MCF 10A (cell line): ENCODE results near the gene TNFRSF14. TPM values are rescaled to one million over a fixed set of nuclear protein-coding genes. Genes with fewer than 3 reads are reported as not detected.

ENCODE experiments used
- BruUV-seq: library from RNA; stranded (reverse); fragments of 400-500 nt; replicated peaks from 2 replicates; lab custom pipeline; 2021; lab: Mats Ljungman, UMichigan
- CTCF ChIA-PET: fragments of 300-600 bp; sonication (Branson Sonifier 250); formaldehyde crosslinking; extraction: SDS; loops from one replicate; lab custom pipeline; 2021; ENCODE audit warnings: antibody characterized with exemption, inconsistent platforms; lab: Yijun Ruan, JAX
- POLR2A ChIA-PET: fragments of 300-600, 350-650 bp; sonication (Branson Sonifier 250); formaldehyde crosslinking; extraction: SDS; loops from one replicate; lab custom pipeline; 2020; ENCODE audit warnings: antibody characterized with exemption, inconsistent platforms; lab: Yijun Ruan, JAX
- DNase-seq: peaks from one replicate; pipeline ENCODE4 v3.0.0-alpha.2; 2018; ENCODE audit not compliant: unreplicated experiment
- H3K27ac Mint-ChIP-seq: one replicate; pipeline ENCODE4 v1.8.0; 2022; ENCODE audit warnings: mild to moderate bottlenecking, low read depth, mixed read lengths; ENCODE audit not compliant: unreplicated experiment
- H3K27me3 Mint-ChIP-seq: one replicate; pipeline ENCODE4 v1.8.0; 2022; ENCODE audit warnings: mixed read lengths; ENCODE audit not compliant: insufficient read depth, unreplicated experiment
- H3K36me3 Mint-ChIP-seq: one replicate; pipeline ENCODE4 v1.8.0; 2022; ENCODE audit warnings: mild to moderate bottlenecking, moderate library complexity, mixed read lengths; ENCODE audit not compliant: insufficient read depth, unreplicated experiment
- H3K4me1 Mint-ChIP-seq: one replicate; pipeline ENCODE4 v1.8.0; 2022; ENCODE audit warnings: mixed read lengths; ENCODE audit not compliant: insufficient read depth, unreplicated experiment
- H3K4me3 Mint-ChIP-seq: one replicate; pipeline ENCODE4 v1.8.0; 2022; ENCODE audit warnings: mild to moderate bottlenecking, moderate library complexity, mixed read lengths; ENCODE audit not compliant: unreplicated experiment
- H3K9me3 Mint-ChIP-seq: one replicate; pipeline ENCODE4 v1.8.0; 2022; ENCODE audit warnings: mixed read lengths; ENCODE audit not compliant: unreplicated experiment
- CTCF ChIP-seq: fragments of 200-600 bp; IDR thresholded peaks from one replicate; pipeline ENCODE4 v1.8.0; 2022; ENCODE audit warnings: antibody characterized with exemption, mild to moderate bottlenecking; ENCODE audit not compliant: unreplicated experiment
- intact Hi-C: fragments of 100-400 bp; cut with micrococcal nuclease; formaldehyde crosslinking; loops from 2 replicates; pipeline ENCODE4 v1.14.1; 2022
- total RNA-seq: library from RNA; stranded (reverse); gene quantifications from 2 replicates; pipeline ENCODE4 v1.2.3, GENCODE V29; 2022

TNFRSF14 gene
- total RNA-seq, 1 experiment from 2014 or later, result 4.6 TPM

- no peak overlapping the region for H3K4me3 Mint-ChIP-seq
- H3K9me3 Mint-ChIP-seq, result no peaks in the 10 kb centered on the region
- no peak for DNase-seq
- TF ChIP-seq CTCF, result no peak
- BruUV-seq, result no TSS peak
- intact Hi-C loops, result no loop called here
- ChIA-PET POLR2A (no interaction called here), CTCF (interaction anchor here (0.6 kb wide), 1 partner anchor 30 kb away, joined by 3 read pairs; no protein-coding TSS in a partner anchor)
- no peaks in the 10 kb centered on the region for H3K36me3 Mint-ChIP-seq
- H3K27me3 Mint-ChIP-seq, result no peaks in the 10 kb centered on the region
- H3K4me1 Mint-ChIP-seq, result peaks cover 7% of the 10 kb centered on the region
- H3K27ac Mint-ChIP-seq, result no peak overlapping the region
Observed at GRCh38 chr1:2558420-2558819, 2.2 kb downstream of the TNFRSF14 start.

- Mint-ChIP-seq H3K36me3 (no peaks in the 10 kb centered on the region), H3K9me3 (no peaks in the 10 kb centered on the region), H3K4me1 (peaks cover 7% of the 10 kb centered on the region), H3K27ac (no peak overlapping the region), H3K27me3 (no peaks in the 10 kb centered on the region), H3K4me3 (no peak overlapping the region)
- CTCF ChIA-PET, result no interaction called here
- BruUV-seq, result no TSS peak
- no peak for TF ChIP-seq CTCF
- POLR2A ChIA-PET, result no interaction called here
- intact Hi-C loops, result no loop called here
- no peak for DNase-seq
Observed at GRCh38 chr1:2558861-2559260, 2.7 kb downstream of the TNFRSF14 start.

DNA sequence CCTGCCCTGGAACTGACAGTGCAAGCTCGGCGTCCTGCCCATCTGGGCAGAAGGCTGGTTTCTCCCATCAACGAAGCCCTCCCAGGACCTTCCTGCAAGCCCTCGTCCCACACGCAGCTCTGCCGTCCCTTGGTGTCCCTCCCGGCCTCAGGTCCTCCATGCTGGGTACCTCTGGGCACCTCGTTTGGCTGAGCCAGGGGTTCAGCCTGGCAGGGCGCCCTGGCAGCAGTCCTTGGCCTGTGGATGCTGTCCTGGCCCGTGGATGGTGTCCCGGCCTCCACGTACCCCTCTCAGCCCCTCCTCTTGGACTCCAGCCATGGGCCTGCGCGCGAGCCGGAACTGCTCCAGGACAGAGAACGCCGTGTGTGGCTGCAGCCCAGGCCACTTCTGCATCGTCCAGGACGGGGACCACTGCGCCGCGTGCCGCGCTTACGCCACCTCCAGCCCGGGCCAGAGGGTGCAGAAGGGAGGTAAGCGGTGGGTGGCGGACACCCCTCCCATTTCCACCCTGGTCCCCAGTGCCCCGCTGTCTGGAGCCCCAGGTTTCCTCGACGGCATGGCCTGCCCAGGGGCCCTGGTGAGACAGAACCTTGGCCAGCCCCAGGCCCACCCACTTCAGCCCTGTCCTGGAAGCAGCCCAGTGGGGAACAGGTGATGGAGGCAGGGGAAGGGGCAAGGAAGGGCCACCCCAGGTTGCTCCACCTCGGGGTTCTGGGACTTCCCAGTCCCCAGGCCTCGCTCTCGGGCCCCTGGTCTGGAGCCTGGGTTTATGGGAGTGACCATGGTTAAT lies 3.5 kb downstream of the TNFRSF14 start:
- no peak for DNase-seq
- Mint-ChIP-seq H3K4me1 (peaks cover 7% of the 10 kb centered on the region), H3K9me3 (no peaks in the 10 kb centered on the region), H3K4me3 (no peak overlapping the region), H3K27ac (no peak overlapping the region), H3K27me3 (peaks cover under 1% of the 10 kb centered on the region), H3K36me3 (no peaks in the 10 kb centered on the region)
- no TSS peak for BruUV-seq
- POLR2A ChIA-PET, result no interaction called here
- intact Hi-C loops, result no loop called here
- CTCF ChIA-PET, result no interaction called here
- TF ChIP-seq CTCF, result no peak

DNA sequence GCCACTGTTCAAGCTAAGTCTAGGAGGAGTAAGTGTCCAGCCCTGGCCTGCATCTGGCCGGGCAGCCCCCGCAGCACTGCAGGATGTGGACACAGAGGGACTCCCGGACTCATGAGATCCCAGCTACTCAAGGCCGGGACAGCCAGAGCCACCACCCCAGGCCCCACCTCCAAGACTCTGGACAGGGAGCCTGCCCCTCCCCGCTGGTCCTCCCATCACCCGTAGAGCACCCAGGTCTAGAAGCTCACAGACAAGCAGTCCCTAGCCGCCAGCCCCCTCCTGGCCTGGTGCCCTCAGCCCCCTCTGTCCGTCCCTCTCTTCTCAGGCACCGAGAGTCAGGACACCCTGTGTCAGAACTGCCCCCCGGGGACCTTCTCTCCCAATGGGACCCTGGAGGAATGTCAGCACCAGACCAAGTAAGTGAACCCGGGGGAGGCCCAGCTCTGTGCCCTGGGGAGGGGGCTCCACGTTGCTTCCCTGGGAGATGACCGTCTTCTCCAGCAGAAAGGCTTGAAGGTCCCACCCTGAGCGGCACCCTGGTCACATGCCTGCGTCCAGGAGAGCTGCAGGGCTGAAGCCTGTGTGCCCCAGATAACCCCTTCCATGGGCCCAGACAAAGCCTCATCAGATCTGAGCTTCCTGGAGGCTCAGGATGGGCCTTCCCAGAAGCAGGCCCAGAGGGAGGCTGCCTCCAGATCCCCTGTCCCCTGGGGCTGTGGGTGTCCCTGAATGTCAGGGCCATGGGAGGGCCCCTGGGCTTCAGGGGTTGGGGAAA lies 4.3 kb downstream of the TNFRSF14 start:
- Mint-ChIP-seq H3K4me1 (peaks cover 7% of the 10 kb centered on the region), H3K36me3 (no peaks in the 10 kb centered on the region), H3K4me3 (no peak overlapping the region), H3K27me3 (peaks cover 9% of the 10 kb centered on the region), H3K27ac (no peak overlapping the region), H3K9me3 (no peaks in the 10 kb centered on the region)
- ChIA-PET CTCF (interaction anchor here (0.5 to 1.7 kb wide), 3 partner anchors 13 to 928 kb away, joined by 3 to 7 read pairs (median 3); no protein-coding TSS in a partner anchor), POLR2A (no interaction called here)
- no TSS peak for BruUV-seq
- TF ChIP-seq CTCF, result no peak
- intact Hi-C loops, result no loop called here
- no peak for DNase-seq
